ENCODE data around the gene DBNDD1.
"Not testable (repeated sequence)": the region's sequence is repeated elsewhere in the genome, so short reads cannot be mapped to it uniquely, and the experiment has no call there.

The DBNDD1 gene

DNA sequence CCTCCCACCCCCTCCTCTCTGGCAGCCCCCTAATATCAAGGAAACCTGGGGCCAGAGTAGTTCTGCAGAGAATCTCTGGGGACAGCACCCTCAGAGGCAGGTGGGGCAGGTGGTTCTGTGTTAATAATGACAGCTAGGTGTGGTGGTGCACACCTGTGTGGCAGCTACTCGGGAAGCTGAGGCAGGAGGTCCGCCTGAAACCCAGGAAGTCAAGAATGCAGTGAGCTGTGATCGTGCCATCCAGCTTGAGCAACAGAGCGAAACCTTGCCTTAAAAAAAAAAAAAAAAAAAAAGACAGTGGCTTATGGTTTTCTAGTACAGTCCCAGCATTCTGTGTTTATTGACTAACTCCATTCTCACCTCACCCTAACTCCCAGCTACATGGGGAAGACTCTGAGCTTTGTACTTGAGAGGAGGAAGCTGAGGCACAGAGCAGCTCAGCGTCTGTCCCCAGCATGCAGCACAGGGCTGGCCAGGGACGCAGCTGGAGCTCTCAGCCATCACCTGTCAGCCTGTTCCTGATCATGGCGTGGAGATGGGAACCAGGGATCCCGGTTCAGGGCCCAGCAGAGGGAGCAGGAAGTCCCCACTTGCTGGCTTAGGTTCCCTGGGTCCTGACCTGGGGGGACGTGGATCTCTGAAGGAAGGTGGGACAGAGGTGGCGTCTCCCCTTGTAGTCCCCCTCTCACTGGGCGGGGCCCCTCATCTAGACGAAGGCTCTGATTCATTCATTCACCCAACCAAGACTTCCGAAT, 6.1 kb downstream of the DBNDD1 start:
- TF ChIP-seq GATA1 (IDR thresholded peaks at IDR 0.05; ENCODE audit: low read depth, low read length) (no peak), POLR2A (IDR thresholded peaks at IDR 0.05; ENCODE audit: low read length) (no peak)
- no peak for DNase-seq

DNA sequence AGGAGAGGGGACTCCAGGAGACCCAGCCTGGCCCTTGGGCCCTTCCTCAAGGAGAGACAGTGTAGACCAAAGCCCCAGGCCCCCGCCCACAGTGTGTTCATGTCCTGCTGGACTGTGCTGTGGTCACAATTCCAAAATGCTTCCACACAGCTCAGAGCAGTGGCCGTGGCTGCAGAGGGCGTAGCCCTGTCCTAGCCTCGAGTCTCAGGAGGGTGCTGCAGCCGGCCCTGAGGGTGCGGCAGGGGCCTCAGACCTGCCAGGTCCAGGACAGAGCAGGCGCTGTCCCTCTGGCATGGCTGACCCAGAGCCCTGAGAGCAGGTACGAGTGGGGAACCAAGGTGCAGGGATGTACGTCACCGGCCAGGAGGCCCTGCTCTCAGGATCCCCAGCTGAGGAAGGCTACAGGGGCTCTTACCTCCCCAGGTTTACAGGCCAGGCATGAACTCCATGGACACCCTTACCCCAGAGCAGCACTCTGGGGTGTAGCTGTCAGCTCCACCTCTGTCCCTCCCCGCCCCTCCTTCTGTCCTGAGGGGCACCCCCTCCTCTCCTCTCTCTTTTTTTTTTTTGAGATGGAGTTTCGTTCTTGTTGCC, 7.3 kb downstream of the DBNDD1 start:
- no peak for TF ChIP-seq GATA1 (IDR thresholded peaks at IDR 0.05; ENCODE audit: low read depth, low read length)
- no peak for TF ChIP-seq POLR2A (IDR thresholded peaks at IDR 0.05; ENCODE audit: low read length)
- no peak for DNase-seq

DNA sequence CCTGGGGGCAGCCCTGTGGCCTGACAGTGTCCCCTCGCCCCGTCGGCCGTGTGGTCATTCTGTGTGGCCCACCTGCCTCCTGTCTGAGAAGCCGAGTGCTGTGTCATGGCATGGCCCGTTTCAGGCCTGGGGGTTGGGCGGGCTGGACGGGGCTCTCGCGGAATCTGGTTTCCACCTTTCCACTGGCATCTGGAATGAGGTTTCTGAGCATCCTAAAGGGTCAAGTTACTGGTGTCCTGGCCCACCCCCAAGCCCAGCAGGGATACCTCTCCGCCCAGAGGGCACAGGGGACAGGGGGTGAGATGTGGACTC, 7.8 kb downstream of the DBNDD1 start:
- DNase-seq: no peak
- TF ChIP-seq POLR2A (IDR thresholded peaks at IDR 0.05; ENCODE audit: low read length) (no peak), GATA1 (IDR thresholded peaks at IDR 0.05; ENCODE audit: low read depth, low read length) (no peak)

DNA sequence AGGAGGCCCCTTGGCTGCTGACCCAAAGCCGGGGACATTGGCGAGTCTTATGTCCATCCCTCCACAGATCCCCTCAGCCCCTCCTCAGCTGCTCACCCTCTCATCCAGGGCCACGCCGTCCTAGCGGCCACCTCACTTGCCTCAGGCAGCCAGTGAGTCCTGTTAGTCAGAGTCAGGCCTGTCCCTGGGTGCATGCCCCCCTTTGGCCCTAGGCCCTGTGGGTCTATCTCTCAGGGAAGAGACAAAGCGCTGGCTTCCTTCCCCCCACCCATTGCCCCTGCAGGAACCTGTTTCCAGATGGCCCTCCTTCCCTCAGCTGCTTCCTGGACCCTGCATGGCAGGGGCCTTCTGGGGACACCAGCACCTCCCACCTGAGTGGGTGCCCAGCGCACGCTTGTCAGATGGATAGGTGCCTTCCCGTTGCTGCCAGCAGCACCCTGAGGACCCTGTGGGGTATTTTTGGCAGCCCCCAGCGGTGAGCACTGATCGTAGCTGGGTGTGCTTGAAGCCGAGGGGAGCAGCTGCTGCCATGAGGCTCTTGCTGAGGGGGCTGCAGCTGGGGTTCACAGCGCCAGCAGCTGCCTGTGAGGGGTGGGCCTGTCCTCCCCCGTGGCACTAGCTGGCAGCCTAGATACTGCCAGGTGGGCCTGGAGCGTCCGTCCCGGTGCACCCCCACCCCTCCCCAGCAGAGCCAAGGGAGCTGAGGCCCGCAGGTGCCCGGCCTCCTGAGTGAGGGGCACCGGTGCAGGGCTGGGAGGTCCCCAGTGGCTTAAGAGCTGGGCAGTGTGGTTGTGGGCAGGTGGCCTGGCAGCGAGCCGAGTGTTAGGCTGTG, 8.4 kb downstream of the DBNDD1 start:
- no peak for DNase-seq

DNA sequence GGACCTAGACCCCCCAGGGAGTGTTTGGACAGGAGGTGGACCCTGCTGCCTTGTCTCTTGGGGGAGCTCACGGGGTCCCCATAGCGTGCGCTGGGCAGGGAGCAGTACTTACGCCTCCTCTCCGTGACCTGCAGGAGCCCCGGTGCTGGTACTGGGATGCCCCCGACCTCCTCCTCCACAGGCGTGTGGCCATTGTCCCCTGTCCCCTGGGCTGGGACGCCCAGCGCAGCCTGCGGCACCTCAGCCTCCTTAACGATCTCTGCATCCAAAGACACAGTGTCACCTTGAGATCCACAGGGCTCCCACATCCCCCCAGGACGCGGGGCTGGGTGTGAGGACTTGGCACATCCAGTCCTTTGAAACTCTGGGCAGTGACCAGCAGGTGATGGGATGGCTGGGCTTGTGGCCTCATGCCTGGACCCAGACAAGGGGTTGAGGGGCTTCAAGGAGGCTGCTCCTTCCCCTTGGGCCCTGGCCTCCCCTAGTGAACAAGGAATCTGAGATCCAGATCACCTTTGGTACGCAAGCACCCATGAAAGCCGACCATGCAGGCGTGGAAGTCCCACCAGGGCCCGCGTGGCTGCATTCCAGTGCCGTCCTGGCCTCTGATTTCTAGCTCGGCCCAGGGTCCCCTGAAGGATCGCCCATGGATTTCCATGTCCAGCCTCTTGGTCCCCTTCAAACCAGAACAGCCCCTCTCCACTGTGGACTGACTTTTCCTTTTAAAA, 9.9 kb downstream of the DBNDD1 start:
- DNase-seq: no peak
- no peak for TF ChIP-seq GATA1 (IDR thresholded peaks at IDR 0.05; ENCODE audit: low read depth, low read length)
- TF ChIP-seq POLR2A (IDR thresholded peaks at IDR 0.05; ENCODE audit: low read length): no peak

More for the DNA sequence above, 8.4 kb downstream of the DBNDD1 start:
- TF ChIP-seq POLR2A (IDR thresholded peaks at IDR 0.05; ENCODE audit: low read length) (no peak), GATA1 (IDR thresholded peaks at IDR 0.05; ENCODE audit: low read depth, low read length) (no peak)

DNA sequence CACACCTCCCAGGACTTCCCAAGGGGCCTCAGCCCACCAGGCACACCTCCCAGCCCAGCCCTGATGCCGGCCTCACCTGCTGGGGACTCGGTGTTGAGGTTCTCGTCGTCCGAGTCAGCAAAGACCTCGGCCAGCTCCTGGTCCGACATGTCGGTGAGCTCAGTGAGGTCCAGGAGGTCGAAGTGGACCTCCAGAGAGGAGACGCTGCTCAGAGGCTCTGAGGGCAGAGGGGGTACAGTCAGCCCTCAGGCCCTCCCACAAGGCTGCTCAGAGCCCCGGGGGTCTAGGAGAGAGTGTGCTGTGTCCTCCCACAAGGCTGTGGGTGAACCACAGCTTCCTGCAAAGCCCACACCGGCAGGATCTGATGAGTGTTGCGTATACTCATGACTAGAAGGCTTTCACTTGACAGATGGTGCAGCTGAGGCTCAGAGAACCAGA, 10.5 kb downstream of the DBNDD1 start:
- DNase-seq: no peak
- TF ChIP-seq GATA1 (IDR thresholded peaks at IDR 0.05; ENCODE audit: low read depth, low read length): no peak

DNA sequence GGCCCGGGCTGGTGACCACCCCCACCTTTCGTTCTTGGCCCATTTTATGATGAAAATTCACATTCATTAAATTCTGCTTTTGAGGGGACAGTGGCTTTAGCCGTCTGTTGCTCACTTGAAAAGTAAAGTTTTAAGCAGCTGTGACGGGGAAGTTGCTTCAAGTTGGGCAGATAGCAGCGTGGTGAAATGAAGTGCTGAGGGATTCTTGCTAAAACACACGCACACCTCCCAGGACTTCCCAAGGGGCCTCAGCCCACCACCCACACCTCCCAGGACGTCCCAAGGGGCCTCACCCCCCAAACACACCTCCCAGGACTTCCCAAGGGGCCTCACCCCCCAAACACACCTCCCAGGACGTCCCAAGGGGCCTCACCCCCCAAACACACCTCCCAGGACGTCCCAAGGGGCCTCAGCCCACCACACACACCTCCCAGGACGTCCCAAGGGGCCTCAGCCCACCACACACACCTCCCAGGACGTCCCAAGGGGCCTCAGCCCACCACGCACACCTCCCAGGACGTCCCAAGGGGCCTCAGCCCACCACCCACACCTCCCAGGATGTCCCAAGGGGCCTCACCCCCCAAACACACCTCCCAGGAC, 11.5 kb downstream of the DBNDD1 start:
- DNase-seq: not testable (repeated sequence)

DNA sequence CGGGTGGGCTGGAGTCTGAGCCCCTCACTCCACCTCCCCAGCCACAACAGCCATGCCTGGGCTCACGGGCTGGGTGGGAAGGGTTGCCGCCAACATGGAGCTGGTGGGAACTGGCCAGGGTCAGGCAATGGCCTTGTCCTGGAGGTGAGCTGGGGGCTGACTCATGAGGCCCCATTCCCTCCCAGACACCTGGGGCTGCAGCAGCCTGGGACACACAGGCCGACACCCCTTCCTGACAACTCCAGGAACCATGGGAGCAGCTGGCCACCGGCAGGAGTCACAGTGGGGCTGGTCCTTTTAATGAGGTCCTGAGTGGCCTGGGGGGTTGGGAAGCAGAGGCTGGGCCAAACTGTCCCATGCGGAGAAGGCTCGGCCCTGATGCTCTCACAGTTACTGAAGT, 12.2 kb downstream of the DBNDD1 start:
- no peak for DNase-seq
- no peak for TF ChIP-seq GATA1 (IDR thresholded peaks at IDR 0.05; ENCODE audit: low read depth, low read length)
- no peak for TF ChIP-seq POLR2A (IDR thresholded peaks at IDR 0.05; ENCODE audit: low read length)

DNA sequence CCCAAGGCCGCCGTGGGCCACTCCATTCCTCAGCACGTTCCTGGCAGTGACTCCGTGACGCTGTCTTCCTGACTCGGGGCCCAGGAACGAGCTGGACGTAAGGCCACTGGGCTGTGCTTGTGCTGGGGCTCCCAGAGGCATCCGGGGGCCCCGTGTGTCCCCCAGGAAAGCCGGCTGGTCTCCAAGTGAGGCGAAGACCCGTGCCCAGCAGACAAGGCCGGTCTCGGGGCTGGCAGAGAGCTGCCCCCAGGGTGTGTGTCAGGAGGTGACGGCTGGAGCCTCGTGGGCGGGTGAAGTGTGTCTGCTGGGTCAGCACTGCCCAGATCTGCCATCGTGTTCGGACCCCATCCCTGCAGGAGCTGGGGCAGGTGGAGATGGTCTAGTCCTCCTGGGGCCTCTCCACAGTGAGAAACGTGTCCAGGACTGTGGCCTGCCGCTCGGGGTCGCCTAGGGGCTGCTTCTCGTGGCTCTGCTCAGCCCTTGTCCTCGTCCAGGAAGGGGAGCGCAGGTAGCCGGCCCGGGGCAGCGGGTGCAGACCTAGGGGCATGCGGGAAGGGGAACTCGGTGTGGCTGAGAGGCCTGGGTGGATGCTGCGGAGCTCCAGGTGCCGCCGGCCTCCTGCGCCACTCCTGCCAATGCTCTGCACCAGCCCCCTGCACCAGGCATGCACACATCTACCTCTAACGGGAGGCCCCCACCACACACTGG, 13.1 kb downstream of the DBNDD1 start:
- no peak for DNase-seq
- TF ChIP-seq POLR2A (IDR thresholded peaks at IDR 0.05; ENCODE audit: low read length) (no peak), GATA1 (IDR thresholded peaks at IDR 0.05; ENCODE audit: low read depth, low read length) (no peak)

DNA sequence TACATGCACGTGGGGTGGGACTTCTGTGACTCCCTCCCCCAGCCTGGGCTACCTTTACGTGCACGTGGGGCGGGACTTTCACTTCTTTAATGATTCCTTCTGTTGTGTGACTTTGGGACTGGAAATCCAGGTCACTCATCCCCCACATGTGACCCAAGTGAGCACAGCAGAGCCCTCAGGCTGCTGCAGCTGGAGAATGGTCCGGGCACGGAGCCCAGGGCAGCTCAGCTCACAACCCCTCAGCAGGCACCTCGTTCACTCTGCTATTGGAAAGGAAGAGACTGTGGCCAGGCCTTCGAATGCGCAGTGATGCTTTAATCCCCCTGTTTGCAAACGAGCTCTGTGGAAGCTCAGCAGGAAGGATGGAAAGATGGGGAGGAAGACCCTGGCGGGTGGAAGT, 14.7 kb downstream of the DBNDD1 start:
- DNase-seq: no peak
- TF ChIP-seq POLR2A (IDR thresholded peaks at IDR 0.05; ENCODE audit: low read length) (no peak), GATA1 (IDR thresholded peaks at IDR 0.05; ENCODE audit: low read depth, low read length) (no peak)

DNA sequence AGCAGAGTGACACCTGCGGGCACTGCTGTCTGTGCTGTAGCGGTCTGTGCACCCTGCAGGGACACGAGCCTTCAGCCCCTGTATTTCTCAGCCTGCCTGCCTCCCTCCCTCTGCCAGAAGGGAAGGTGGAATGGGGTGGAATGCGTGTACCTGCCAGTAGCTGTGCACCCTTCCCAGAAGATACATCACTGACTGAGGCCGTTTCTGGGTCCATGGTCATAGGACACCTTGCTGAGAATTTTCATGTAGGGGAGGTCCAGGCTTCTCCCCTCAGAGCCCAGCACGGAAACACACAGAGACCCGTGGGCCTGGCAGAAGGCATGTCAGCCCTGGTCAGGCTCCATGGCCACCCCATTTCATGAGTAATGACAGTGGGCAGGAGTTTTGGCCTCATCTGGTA, 16.5 kb downstream of the DBNDD1 start:
- TF ChIP-seq POLR2A (IDR thresholded peaks at IDR 0.05; ENCODE audit: low read length) (no peak), GATA1 (IDR thresholded peaks at IDR 0.05; ENCODE audit: low read depth, low read length) (no peak)
- DNase-seq: no peak

DNA sequence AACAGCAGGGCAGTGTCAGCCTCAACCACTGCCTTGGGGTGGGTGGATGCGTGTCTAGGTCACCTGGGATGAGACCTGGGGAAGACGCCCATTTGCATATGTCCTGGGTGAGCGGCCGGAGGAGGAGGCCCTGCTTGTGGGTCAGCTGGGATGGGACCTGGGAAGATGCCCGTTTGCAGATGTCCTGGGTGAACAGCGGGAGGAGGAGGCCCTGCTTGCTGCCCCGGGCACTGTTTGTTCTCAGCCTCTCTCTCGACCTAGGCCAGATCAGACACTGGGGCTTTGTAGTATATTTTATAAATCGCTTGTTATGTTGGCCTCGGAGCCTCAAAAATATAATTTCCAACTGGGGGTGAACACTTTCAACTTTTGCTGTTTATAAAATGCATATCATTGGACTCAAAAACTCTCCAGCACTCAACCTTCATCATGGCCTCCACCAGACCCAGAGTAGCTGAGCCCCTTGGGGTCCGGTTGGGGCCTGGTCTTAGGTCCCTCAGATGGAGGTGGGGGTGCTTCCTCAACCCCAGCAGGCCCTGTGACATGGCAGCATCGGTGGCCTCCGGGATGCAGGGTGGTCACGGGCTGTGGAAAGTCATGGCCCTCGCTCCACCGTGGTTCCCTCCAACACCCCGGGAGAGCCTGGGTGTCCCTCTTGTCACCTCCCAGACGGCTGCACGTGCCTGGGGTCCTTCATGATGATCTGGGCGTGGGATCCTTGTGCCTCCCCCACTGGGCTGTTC, 17.3 kb downstream of the DBNDD1 start:
- TF ChIP-seq POLR2A (IDR thresholded peaks at IDR 0.05; ENCODE audit: low read length) (no peak), GATA1 (IDR thresholded peaks at IDR 0.05; ENCODE audit: low read depth, low read length) (no peak)
- no peak for DNase-seq

Data from erythroblast (primary cell).